ENCODE data around the gene ZNF70.

Gene ZNF70

DNA sequence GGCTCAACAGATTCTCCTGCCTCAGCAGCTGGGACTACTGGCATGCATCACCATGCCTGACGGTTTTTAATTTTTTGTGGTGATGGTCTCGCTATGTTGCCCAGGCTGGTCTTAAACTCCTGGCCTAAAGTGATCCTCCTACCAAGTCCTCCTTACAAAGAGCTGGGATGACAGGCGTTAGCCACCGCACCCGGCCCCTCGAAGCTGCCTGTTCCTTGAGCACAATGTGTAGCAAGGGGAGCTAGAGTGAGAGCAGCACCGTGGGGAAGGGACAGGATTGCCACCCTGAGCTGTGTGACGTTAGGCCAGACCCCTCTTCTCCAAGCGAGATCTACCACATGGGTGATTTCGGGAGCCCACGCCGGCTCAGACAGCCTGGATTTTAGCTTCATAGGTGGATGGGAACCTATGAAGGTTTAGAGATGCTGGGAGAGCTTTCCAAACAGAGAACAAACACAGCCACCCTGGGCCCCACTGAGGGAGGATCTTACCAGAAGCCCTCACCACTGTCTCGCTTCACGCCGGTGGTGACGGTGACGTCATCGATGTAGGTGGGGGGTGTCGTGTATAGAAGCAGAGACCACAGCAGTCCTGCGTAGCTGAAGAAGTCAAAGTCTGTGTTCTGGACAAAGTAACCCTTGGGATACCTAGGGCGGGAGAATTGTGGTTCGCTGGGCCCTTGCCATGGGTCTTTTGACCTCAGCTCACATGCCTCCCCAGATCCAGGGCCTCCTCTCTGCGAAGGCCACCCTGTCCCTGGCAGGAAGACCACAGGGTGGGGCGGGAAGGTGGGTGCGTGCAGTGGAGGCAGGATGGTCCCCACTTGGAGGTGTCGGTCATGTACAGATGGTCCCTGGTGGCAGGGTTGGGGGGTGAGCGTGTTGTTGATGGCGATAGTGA, 37.0 kb downstream of the ZNF70 start:
- Histone ChIP-seq H3K4me3 (no peak overlapping the region), H3K27ac (no peak overlapping the region), H3K36me3 (ENCODE audit: insufficient read depth, low read length) (peaks cover 45% of the 10 kb centered on the region), H3K9ac (ENCODE audit: insufficient read length) (no peak overlapping the region), H3K9me3 (ENCODE audit: low read depth, low read length) (no peaks in the 10 kb centered on the region)
- DNase-seq (ENCODE audit: low read depth, low spot score), result no peak
- TF ChIP-seq POLR2AphosphoS5 (IDR thresholded peaks at IDR 0.05; ENCODE audit: borderline replicate concordance, low read depth, low read length) (no peak), EZH2 (IDR thresholded peaks at IDR 0.05) (no peak), FOXP2 (optimal IDR thresholded peaks at IDR 0.05; ENCODE audit: control extremely low read depth, extremely low read length, insufficient read depth) (no peak)

DNA sequence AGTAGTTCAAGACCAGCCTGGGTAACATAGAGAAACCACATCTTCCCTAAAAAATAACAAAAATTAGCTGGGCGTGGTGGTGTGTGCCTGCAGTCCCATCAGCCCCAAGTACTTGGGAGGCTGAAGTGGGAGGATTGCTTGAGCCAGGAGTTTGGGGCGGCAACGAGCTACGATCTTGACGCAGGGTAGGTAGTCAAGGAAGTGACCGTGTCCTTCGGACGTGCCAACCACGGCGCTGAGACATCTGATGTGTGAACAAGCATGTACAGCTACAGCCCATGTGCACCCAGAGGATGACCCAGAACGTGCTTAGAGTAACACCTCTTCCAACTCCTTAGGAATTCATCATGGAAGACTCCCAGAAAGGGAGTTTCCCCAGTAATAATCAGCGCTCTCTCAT, 38.7 kb downstream of the ZNF70 start:
- Histone ChIP-seq H3K36me3 (ENCODE audit: insufficient read depth, low read length) (peaks cover 62% of the 10 kb centered on the region), H3K9me3 (ENCODE audit: low read depth, low read length) (no peaks in the 10 kb centered on the region), H3K27ac (no peak overlapping the region), H3K9ac (ENCODE audit: insufficient read length) (no peak overlapping the region), H3K4me3 (no peak overlapping the region)
- TF ChIP-seq POLR2AphosphoS5 (IDR thresholded peaks at IDR 0.05; ENCODE audit: borderline replicate concordance, low read depth, low read length) (no peak), FOXP2 (optimal IDR thresholded peaks at IDR 0.05; ENCODE audit: control extremely low read depth, extremely low read length, insufficient read depth) (no peak), EZH2 (IDR thresholded peaks at IDR 0.05) (no peak)
- DNase-seq (ENCODE audit: low read depth, low spot score), result no peak

GRCh38 chr22:23709107-23709506, 41.8 kb downstream of the ZNF70 start:
- DNase-seq (ENCODE audit: low read depth, low spot score), result no peak
- no peaks in the 10 kb centered on the region for H3K9me3 ChIP-seq (ENCODE audit: low read depth, low read length)
- peaks cover 87% of the 10 kb centered on the region for H3K36me3 ChIP-seq (ENCODE audit: insufficient read depth, low read length)
- TF ChIP-seq EZH2 (IDR thresholded peaks at IDR 0.05), result no peak
- TF ChIP-seq POLR2AphosphoS5 (IDR thresholded peaks at IDR 0.05; ENCODE audit: borderline replicate concordance, low read depth, low read length), result no peak
- no peak for TF ChIP-seq FOXP2 (optimal IDR thresholded peaks at IDR 0.05; ENCODE audit: control extremely low read depth, extremely low read length, insufficient read depth)
- H3K9ac ChIP-seq (ENCODE audit: insufficient read length), result no peak overlapping the region
- H3K4me3 ChIP-seq, result no peak overlapping the region
- no peak overlapping the region for H3K27ac ChIP-seq

GRCh38 chr22:23708270-23708669, 42.6 kb downstream of the ZNF70 start:
- no peak for TF ChIP-seq POLR2AphosphoS5 (IDR thresholded peaks at IDR 0.05; ENCODE audit: borderline replicate concordance, low read depth, low read length)
- TF ChIP-seq EZH2 (IDR thresholded peaks at IDR 0.05), result no peak
- TF ChIP-seq FOXP2 (optimal IDR thresholded peaks at IDR 0.05; ENCODE audit: control extremely low read depth, extremely low read length, insufficient read depth), result no peak
- H3K27ac ChIP-seq, result no peak overlapping the region
- H3K9me3 ChIP-seq (ENCODE audit: low read depth, low read length), result no peaks in the 10 kb centered on the region
- peaks cover 82% of the 10 kb centered on the region for H3K36me3 ChIP-seq (ENCODE audit: insufficient read depth, low read length)
- no peak overlapping the region for H3K4me3 ChIP-seq
- no peak for DNase-seq (ENCODE audit: low read depth, low spot score)
- no peak overlapping the region for H3K9ac ChIP-seq (ENCODE audit: insufficient read length)

DNA sequence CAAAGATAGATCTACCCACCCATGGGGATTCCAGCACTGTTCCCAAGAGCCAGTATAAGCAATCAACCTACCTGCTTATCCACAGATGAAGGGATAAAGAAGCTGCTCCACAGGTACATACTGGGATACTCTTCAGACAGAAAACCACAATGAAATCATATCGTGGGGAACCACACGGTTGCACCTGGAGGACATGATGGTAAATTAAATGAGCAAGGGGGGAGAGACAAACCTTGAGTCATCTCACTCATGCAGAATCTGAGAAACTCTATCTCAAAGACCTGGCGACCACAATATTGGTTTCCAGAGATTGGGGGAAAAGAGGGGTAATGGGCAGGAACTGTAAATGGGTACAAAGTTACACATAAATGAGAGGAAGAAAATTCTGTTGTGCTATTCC, 45.6 kb downstream of the ZNF70 start:
- no peak overlapping the region for H3K4me3 ChIP-seq
- peaks cover 86% of the 10 kb centered on the region for H3K36me3 ChIP-seq (ENCODE audit: insufficient read depth, low read length)
- no peak for TF ChIP-seq POLR2AphosphoS5 (IDR thresholded peaks at IDR 0.05; ENCODE audit: borderline replicate concordance, low read depth, low read length)
- no peak for TF ChIP-seq FOXP2 (optimal IDR thresholded peaks at IDR 0.05; ENCODE audit: control extremely low read depth, extremely low read length, insufficient read depth)
- no peak for TF ChIP-seq EZH2 (IDR thresholded peaks at IDR 0.05)
- H3K9me3 ChIP-seq (ENCODE audit: low read depth, low read length), result no peaks in the 10 kb centered on the region
- H3K9ac ChIP-seq (ENCODE audit: insufficient read length), result no peak overlapping the region
- H3K27ac ChIP-seq, result no peak overlapping the region
- no peak for DNase-seq (ENCODE audit: low read depth, low spot score)

DNA sequence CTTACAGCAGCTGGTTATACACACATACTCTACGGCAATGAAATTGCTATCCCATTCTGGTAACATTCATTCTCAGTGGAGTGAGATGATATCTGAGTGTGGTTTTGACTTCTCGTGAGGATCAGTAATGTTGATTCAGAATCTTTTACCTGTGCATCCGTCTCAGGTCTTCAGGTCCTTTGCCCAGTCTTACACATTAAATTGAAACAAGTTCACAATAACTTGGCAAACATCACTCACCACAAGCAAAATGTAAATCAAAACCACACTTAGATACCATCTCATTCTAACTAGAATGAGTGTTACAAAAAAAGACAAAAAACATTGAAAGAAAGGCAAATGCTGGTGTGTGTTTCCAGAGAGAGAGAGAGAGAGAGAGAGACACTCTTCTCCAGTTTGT, 46.1 kb downstream of the ZNF70 start:
- H3K9ac ChIP-seq (ENCODE audit: insufficient read length), result no peak overlapping the region
- no peaks in the 10 kb centered on the region for H3K9me3 ChIP-seq (ENCODE audit: low read depth, low read length)
- TF ChIP-seq EZH2 (IDR thresholded peaks at IDR 0.05), result no peak
- TF ChIP-seq POLR2AphosphoS5 (IDR thresholded peaks at IDR 0.05; ENCODE audit: borderline replicate concordance, low read depth, low read length), result no peak
- no peak for TF ChIP-seq FOXP2 (optimal IDR thresholded peaks at IDR 0.05; ENCODE audit: control extremely low read depth, extremely low read length, insufficient read depth)
- peaks cover 84% of the 10 kb centered on the region for H3K36me3 ChIP-seq (ENCODE audit: insufficient read depth, low read length)
- H3K27ac ChIP-seq, result no peak overlapping the region
- DNase-seq (ENCODE audit: low read depth, low spot score), result no peak
- H3K4me3 ChIP-seq, result no peak overlapping the region

GRCh38 chr22:23704062-23704461, 46.9 kb downstream of the ZNF70 start:
- DNase-seq (ENCODE audit: low read depth, low spot score), result no peak
- H3K4me3 ChIP-seq, result no peak overlapping the region
- H3K27ac ChIP-seq, result no peak overlapping the region
- no peaks in the 10 kb centered on the region for H3K9me3 ChIP-seq (ENCODE audit: low read depth, low read length)
- no peak for TF ChIP-seq FOXP2 (optimal IDR thresholded peaks at IDR 0.05; ENCODE audit: control extremely low read depth, extremely low read length, insufficient read depth)
- no peak for TF ChIP-seq EZH2 (IDR thresholded peaks at IDR 0.05)
- no peak for TF ChIP-seq POLR2AphosphoS5 (IDR thresholded peaks at IDR 0.05; ENCODE audit: borderline replicate concordance, low read depth, low read length)
- peaks cover 78% of the 10 kb centered on the region for H3K36me3 ChIP-seq (ENCODE audit: insufficient read depth, low read length)
- H3K9ac ChIP-seq (ENCODE audit: insufficient read length), result no peak overlapping the region

- Histone ChIP-seq H3K36me3 (ENCODE audit: insufficient read depth, low read length) (peaks cover 50% of the 10 kb centered on the region), H3K9ac (ENCODE audit: insufficient read length) (no peak overlapping the region), H3K9me3 (ENCODE audit: low read depth, low read length) (no peaks in the 10 kb centered on the region), H3K4me3 (no peak overlapping the region), H3K27ac (no peak overlapping the region)
- no peak for DNase-seq (ENCODE audit: low read depth, low spot score)
- TF ChIP-seq POLR2AphosphoS5 (IDR thresholded peaks at IDR 0.05; ENCODE audit: borderline replicate concordance, low read depth, low read length) (no peak), FOXP2 (optimal IDR thresholded peaks at IDR 0.05; ENCODE audit: control extremely low read depth, extremely low read length, insufficient read depth) (no peak), EZH2 (IDR thresholded peaks at IDR 0.05) (no peak)
Observed at GRCh38 chr22:23700706-23701105, 50.2 kb downstream of the ZNF70 start.
